Endothelial cell of umbilical vein (primary cell): ENCODE results near the gene TRIM52. TPM values are rescaled to one million over a fixed set of nuclear protein-coding genes. Genes with fewer than 3 reads are reported as not detected.
"Not testable (repeated sequence)": the region's sequence is repeated elsewhere in the genome, so short reads cannot be mapped to it uniquely, and the experiment has no call there.

ENCODE experiments used
- BruUV-seq: library from RNA; stranded (reverse); fragments of 400-500 nt; replicated peaks from 2 replicates; lab custom pipeline; 2021; lab: Mats Ljungman, UMichigan
- CTCF ChIA-PET: fragments of 300-600, 350-600 bp; sonication (Branson Sonifier 250); formaldehyde crosslinking; loops from one replicate; lab custom pipeline; 2021; ENCODE audit warnings: antibody characterized with exemption, inconsistent platforms; lab: Charles Lee
- POLR2A ChIA-PET: fragments of 300-600, 350-600 bp; sonication (Branson Sonifier 250); formaldehyde crosslinking; loops from one replicate; lab custom pipeline; 2021; ENCODE audit warnings: antibody characterized with exemption, inconsistent platforms; lab: Charles Lee
- DNase-seq: peaks from one replicate; pipeline ENCODE4 v3.0.0-alpha.2; 2011; ENCODE audit warnings: low read depth, low spot score
- FAIRE-seq: peaks from 2 replicates; lab custom pipeline; 2011; peaks lifted over from hg19 to GRCh38; lab: Jason Lieb, UNC
- H2AFZ ChIP-seq: 2 replicates; pipeline ENCODE4 v1.6.0; 2012; ENCODE audit warnings: low read depth, low read length, control low read depth, inconsistent platforms
- H3K27ac ChIP-seq: 2 replicates; pipeline ENCODE4 v1.5.1; 2011; ENCODE audit warnings: low read depth, mild to moderate bottlenecking, control low read depth, low read length, moderate library complexity; ENCODE audit not compliant: insufficient read depth
- H3K27me3 ChIP-seq, 2 experiments: 2 replicates each; pipeline versions ENCODE4 v1.6.0 to v1.6.1; 2011; ENCODE audit warnings: low read length in 2 of 2, mixed read lengths in 1 of 2; ENCODE audit not compliant: control insufficient read depth in 2 of 2, insufficient read depth in 2 of 2
- H3K36me3 ChIP-seq, 2 experiments: 2 replicates in 1 of 2; 3 replicates in 1 of 2; pipeline ENCODE4 v1.5.1; 2011; ENCODE audit warnings: low read length in 2 of 2, mild to moderate bottlenecking in 1 of 2, moderate library complexity in 1 of 2; ENCODE audit not compliant: control insufficient read depth in 2 of 2, insufficient read depth in 2 of 2; ENCODE audit errors: extremely low read depth in 1 of 2
- H3K4me1 ChIP-seq: 3 replicates; pipeline ENCODE4 v1.5.1; 2011; ENCODE audit warnings: mild to moderate bottlenecking, low read length; ENCODE audit not compliant: control insufficient read depth, insufficient read depth; ENCODE audit errors: extremely low read depth
- H3K4me2 ChIP-seq: 2 replicates; pipeline ENCODE4 v1.6.1; 2011; ENCODE audit warnings: low read length, control low read depth, mixed read lengths; ENCODE audit not compliant: insufficient read depth
- H3K4me3 ChIP-seq, 3 experiments: fragments of 200-600 bp in 1 of 3; sonication (generic), shearing (Covaris generic) in 1 of 3; replicated peaks in 1 of 3; 2 replicates each; pipeline ENCODE4 v1.5.1; 2011 to 2016; ENCODE audit warnings: control low read depth in 3 of 3, low read length in 3 of 3, mild to moderate bottlenecking in 2 of 3, inconsistent platforms in 1 of 3, low read depth in 1 of 3, moderate library complexity in 1 of 3; ENCODE audit not compliant: insufficient read depth in 1 of 3
- H3K79me2 ChIP-seq: 2 replicates; pipeline ENCODE4 v1.6.0; 2012; ENCODE audit warnings: low read length, inconsistent platforms; ENCODE audit not compliant: control insufficient read depth, insufficient read depth
- H3K9ac ChIP-seq: replicated peaks from 2 replicates; pipeline ENCODE3; 2011; ENCODE audit warnings: low read length, control low read depth; ENCODE audit not compliant: insufficient read depth; ENCODE audit errors: extremely low read depth
- H3K9me1 ChIP-seq: replicated peaks from 3 replicates; pipeline ENCODE4 v1.6.0; 2011; ENCODE audit warnings: mild to moderate bottlenecking, low read length; ENCODE audit not compliant: control insufficient read depth, insufficient read depth; ENCODE audit errors: extremely low read depth
- H3K9me3 ChIP-seq: replicated peaks from 2 replicates; pipeline ENCODE4 v1.5.1; 2012; ENCODE audit warnings: low read length, inconsistent platforms; ENCODE audit not compliant: control insufficient read depth, insufficient read depth
- H4K20me1 ChIP-seq: replicated peaks from 2 replicates; pipeline ENCODE3; 2011; ENCODE audit warnings: mild to moderate bottlenecking, low read length; ENCODE audit not compliant: control insufficient read depth, insufficient read depth; ENCODE audit errors: extremely low read depth
- CTCF ChIP-seq, 2 donors: IDR thresholded peaks; 1 replicate in 1 of 2; 2 replicates in 1 of 2; pipeline ENCODE4 v1.5.1; 2011; ENCODE audit warnings: low read length in 2 of 2, mild to moderate bottlenecking in 2 of 2, moderate library complexity in 2 of 2, control low read depth in 1 of 2, inconsistent platforms in 1 of 2, low read depth in 1 of 2; ENCODE audit not compliant: insufficient read depth in 1 of 2; ENCODE audit errors: extremely low read depth in 1 of 2
- FOS ChIP-seq: IDR thresholded peaks from 2 replicates; pipeline ENCODE4 v1.6.1; 2011; ENCODE audit warnings: mild to moderate bottlenecking, low read length, moderate library complexity, borderline replicate concordance; ENCODE audit not compliant: insufficient read depth
- MYC ChIP-seq: IDR thresholded peaks from one replicate; pipeline ENCODE4 v1.6.1; 2011; ENCODE audit warnings: mild to moderate bottlenecking, low read depth, low read length
- POLR2A ChIP-seq: IDR thresholded peaks from 2 replicates; pipeline ENCODE4 v1.6.1; 2012; ENCODE audit warnings: low read depth, mild to moderate bottlenecking, control low read depth, low read length
- dilution Hi-C: fragments of 300-500 bp; cut with MboI; formaldehyde crosslinking; loops from one replicate; pipeline ENCODE4 v1.15.0; 2019; ENCODE audit warnings: low sequenced_read_pairs; ENCODE audit not compliant: extremely low pct_ligation_motif_present
- intact Hi-C: fragments of 100-400 bp; cut with micrococcal nuclease; formaldehyde crosslinking; loops from one replicate; pipeline ENCODE4 v1.10.0; 2022
- polyA plus RNA-seq, 4 experiments: library from polyadenylated mRNA; depleted of rRNA in 3 of 4; stranded (reverse) in 3 of 4; unstranded in 1 of 4; fragments of >200 nt; gene quantifications; 2 replicates each; pipeline versions ENCODE4 v1.2.1 to v1.2.3, GENCODE V29; 2011 to 2012; ENCODE audit warnings: missing spikeins in 1 of 4
- total RNA-seq: library from RNA; stranded (reverse); gene quantifications from 2 replicates; pipeline ENCODE4 v1.2.3, GENCODE V29; 2021

The TRIM52 gene
- total and polyA plus RNA-seq, 2 donors (not counting 3 experiments of a cell fraction or from before 2014, with no cell fraction given), result 5.6 to 10.1 TPM

GRCh38 chr5:181211208-181211607 lies 49.7 kb downstream of the TRIM52 start:
- H3K9me3 ChIP-seq, result no peaks in the 10 kb centered on the region
- ChIA-PET POLR2A (no interaction called here), CTCF (no interaction called here)
- no peak overlapping the region for H3K9ac ChIP-seq
- H3K9me1 ChIP-seq, result no peaks in the 10 kb centered on the region
- DNase-seq (no peak), FAIRE-seq (no peak)
- no peaks in the 10 kb centered on the region for H4K20me1 ChIP-seq
- no peak overlapping the region for H3K4me2 ChIP-seq
- no peak overlapping the region for H2AFZ ChIP-seq
- H3K36me3 ChIP-seq, result no peaks in the 10 kb centered on the region
- peaks cover 3% of the 10 kb centered on the region for H3K4me1 ChIP-seq
- TF ChIP-seq POLR2A, result no peak
- no peak for TF ChIP-seq CTCF (IDR thresholded peaks at IDR 0.05; ENCODE audit: extremely low read depth in 1 of 2, insufficient read depth in 1 of 2, low read depth in 1 of 2, low read length in 2 of 2)
- no peak for TF ChIP-seq MYC
- TF ChIP-seq FOS, result no peak
- dilution Hi-C loops (no loop called here), intact Hi-C loops (no loop called here)
- BruUV-seq, result no TSS peak
- H3K27me3 ChIP-seq, result peaks cover 0 to 4% of the 10 kb centered on the region in 2 experiments
- H3K27ac ChIP-seq, result no peak overlapping the region
- no peak overlapping the region for H3K4me3 ChIP-seq
- no peaks in the 10 kb centered on the region for H3K79me2 ChIP-seq

GRCh38 chr5:181210698-181211097 lies 50.2 kb downstream of the TRIM52 start:
- CTCF ChIA-PET, H3K4me2 ChIP-seq, H3K4me1 ChIP-seq, H4K20me1 ChIP-seq, H3K27ac ChIP-seq, FAIRE-seq, H3K36me3 ChIP-seq, H2AFZ ChIP-seq, H3K9ac ChIP-seq, POLR2A ChIA-PET, H3K9me3 ChIP-seq, dilution Hi-C loops, H3K4me3 ChIP-seq, H3K9me1 ChIP-seq, BruUV-seq, H3K79me2 ChIP-seq, H3K27me3 ChIP-seq, DNase-seq, intact Hi-C loops: not testable (repeated sequence)

GRCh38 chr5:181210148-181210547 lies 50.8 kb downstream of the TRIM52 start:
- POLR2A ChIA-PET, result interaction anchor here (0.8 kb wide), 1 partner anchor 14 kb away, joined by 3 read pairs; no protein-coding TSS in a partner anchor
- intact Hi-C loops, BruUV-seq, H3K27ac ChIP-seq, DNase-seq, H3K4me2 ChIP-seq, H3K9me3 ChIP-seq, H3K9ac ChIP-seq, H3K36me3 ChIP-seq, H4K20me1 ChIP-seq, CTCF ChIA-PET, H2AFZ ChIP-seq, H3K4me3 ChIP-seq, FAIRE-seq, dilution Hi-C loops, H3K27me3 ChIP-seq, H3K79me2 ChIP-seq, H3K9me1 ChIP-seq: not testable (repeated sequence)
- H3K4me1 ChIP-seq, result peaks cover 12% of the 10 kb centered on the region
